ENCODE results near the gene DEDD. TPM values are rescaled to one million over a fixed set of nuclear protein-coding genes. Genes with fewer than 3 reads are reported as not detected.

The DEDD gene
- total RNA-seq, 1 experiment from 2014 or later = 32.8 TPM

DNA sequence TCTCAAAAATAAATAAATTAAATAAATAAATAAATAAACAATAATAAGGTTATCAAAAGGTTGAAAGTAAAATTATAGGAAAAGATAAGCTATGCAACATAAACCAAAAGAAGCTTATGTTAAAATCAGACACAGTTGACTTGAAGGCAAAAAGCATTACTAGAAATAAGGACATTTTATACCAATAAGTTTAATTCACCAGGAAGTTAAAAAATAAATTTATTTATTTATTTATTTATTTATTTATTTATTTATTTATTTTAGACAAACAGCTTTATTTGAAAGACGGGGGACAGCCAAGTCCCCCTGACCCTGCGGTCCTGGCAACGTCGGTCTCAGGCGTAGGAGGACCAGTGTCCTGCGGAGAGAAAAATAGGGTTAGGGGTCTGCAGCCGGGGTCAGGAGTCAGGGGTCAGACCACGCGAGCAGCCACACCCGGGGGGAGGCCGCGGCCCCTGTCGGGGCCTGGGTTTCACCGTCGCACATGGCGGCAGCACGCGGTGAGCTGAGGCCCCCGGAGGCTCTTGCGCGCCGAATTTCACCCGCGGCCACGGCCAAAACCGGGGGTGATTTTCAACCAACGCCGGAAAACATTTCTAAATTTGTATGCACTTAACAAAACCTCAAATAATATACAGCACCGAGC is 8.4 kb upstream of the DEDD start:
- TF ChIP-seq YY1 (IDR thresholded peaks at IDR 0.05; ENCODE audit: extremely low read depth, insufficient replicate concordance, low read depth, low read length) (no peak), EGR1 (IDR thresholded peaks at IDR 0.05; ENCODE audit: low read depth) (no peak), FOSL1 (IDR thresholded peaks at IDR 0.05; ENCODE audit: low read depth) (no peak), TCF7L2 (IDR thresholded peaks at IDR 0.05; ENCODE audit: borderline replicate concordance, extremely low read depth, insufficient read depth, insufficient read length) (no peak), SP1 (IDR thresholded peaks at IDR 0.05; ENCODE audit: low read depth) (no peak), JUND (IDR thresholded peaks at IDR 0.05) (no peak), EZH2 (IDR thresholded peaks at IDR 0.05) (no peak), POLR2AphosphoS5 (IDR thresholded peaks at IDR 0.05; ENCODE audit: low read depth, low read length) (no peak), CBX3 (IDR thresholded peaks at IDR 0.05; ENCODE audit: low read depth) (no peak)
- TF ChIP-seq, protein P1, sequence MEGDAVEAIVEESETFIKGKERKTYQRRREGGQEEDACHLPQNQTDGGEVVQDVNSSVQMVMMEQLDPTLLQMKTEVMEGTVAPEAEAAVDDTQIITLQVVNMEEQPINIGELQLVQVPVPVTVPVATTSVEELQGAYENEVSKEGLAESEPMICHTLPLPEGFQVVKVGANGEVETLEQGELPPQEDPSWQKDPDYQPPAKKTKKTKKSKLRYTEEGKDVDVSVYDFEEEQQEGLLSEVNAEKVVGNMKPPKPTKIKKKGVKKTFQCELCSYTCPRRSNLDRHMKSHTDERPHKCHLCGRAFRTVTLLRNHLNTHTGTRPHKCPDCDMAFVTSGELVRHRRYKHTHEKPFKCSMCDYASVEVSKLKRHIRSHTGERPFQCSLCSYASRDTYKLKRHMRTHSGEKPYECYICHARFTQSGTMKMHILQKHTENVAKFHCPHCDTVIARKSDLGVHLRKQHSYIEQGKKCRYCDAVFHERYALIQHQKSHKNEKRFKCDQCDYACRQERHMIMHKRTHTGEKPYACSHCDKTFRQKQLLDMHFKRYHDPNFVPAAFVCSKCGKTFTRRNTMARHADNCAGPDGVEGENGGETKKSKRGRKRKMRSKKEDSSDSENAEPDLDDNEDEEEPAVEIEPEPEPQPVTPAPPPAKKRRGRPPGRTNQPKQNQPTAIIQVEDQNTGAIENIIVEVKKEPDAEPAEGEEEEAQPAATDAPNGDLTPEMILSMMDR (IDR thresholded peaks at IDR 0.05 in 2 of 3, conservative IDR thresholded peaks at IDR 0.05 in 1 of 3; ENCODE audit: borderline replicate concordance in 1 of 3, insufficient read depth in 1 of 3, low read depth in 2 of 3, low read length in 2 of 3) = no peak
- TF ChIP-seq, protein P2, sequence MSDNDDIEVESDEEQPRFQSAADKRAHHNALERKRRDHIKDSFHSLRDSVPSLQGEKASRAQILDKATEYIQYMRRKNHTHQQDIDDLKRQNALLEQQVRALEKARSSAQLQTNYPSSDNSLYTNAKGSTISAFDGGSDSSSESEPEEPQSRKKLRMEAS (IDR thresholded peaks at IDR 0.05) = no peak
- Histone ChIP-seq H3K4me1 (ENCODE audit: control insufficient read depth in 1 of 2, insufficient read depth in 2 of 2, low read length in 2 of 2) (no peaks in the 10 kb centered on the region), H3K9me3 (ENCODE audit: control insufficient read depth in 1 of 2, insufficient read depth in 1 of 2, low read depth in 1 of 2, low read length in 2 of 2) (no peaks in the 10 kb centered on the region), H3K4me2 (ENCODE audit: low read length) (no peak overlapping the region), H2AFZ (ENCODE audit: low read depth, low read length, poor library complexity, severe bottlenecking) (no peak overlapping the region), H3K79me2 (ENCODE audit: insufficient read depth, low read length) (no peaks in the 10 kb centered on the region), H3K9ac (ENCODE audit: low read length) (no peak overlapping the region), H3K27ac (ENCODE audit: low read depth, low read length) (no peak overlapping the region), H3K4me3 (replicated peaks in 1 of 2; ENCODE audit: low read depth in 1 of 2, low read length in 2 of 2) (no peak overlapping the region), H3K36me3 (ENCODE audit: control insufficient read depth in 1 of 2, insufficient read depth in 2 of 2, low read length in 2 of 2) (no peaks in the 10 kb centered on the region), H3K9me2 (ENCODE audit: insufficient read depth) (no peaks in the 10 kb centered on the region), H4K20me1 (ENCODE audit: insufficient read depth) (no peaks in the 10 kb centered on the region), H3K27me3 (ENCODE audit: insufficient read depth, low read length) (no peaks in the 10 kb centered on the region)
- CTCF ChIA-PET = interaction anchor here (0.7 to 0.9 kb wide), 2 partner anchors 36 to 69 kb away, joined by 3 read pairs; no protein-coding TSS in a partner anchor
- DNase-seq (ENCODE audit: low read depth, low spot score) = no peak
- intact Hi-C loops (cut with micrococcal nuclease) = loop anchor here (5.0 to 10.0 kb wide), 2 partner anchors 416 to 464 kb away; no protein-coding TSS in a partner anchor
- no TSS peak for BruUV-seq (replicated peaks)
- POLR2A ChIA-PET = interaction anchor here (1.5 kb wide), 1 partner anchor 13 kb away, joined by 3 read pairs; no protein-coding TSS in a partner anchor
- RAD21 ChIA-PET (ENCODE audit: low non-redundant PET in 1 of 2, low total read pairs in 2 of 2, uncharacterized antibody in 2 of 2, unreplicated experiment in 2 of 2) = interaction anchor here in 1 of 2 experiments (0.6 kb wide), 1 partner anchor 40 kb away, joined by 4 read pairs; no protein-coding TSS in a partner anchor
- ATAC-seq = no peak

Measured in HCT116 (cell line).